Kidney epithelial cell (primary cell): ENCODE results near the gene DLL1. TPM values are rescaled to one million over a fixed set of nuclear protein-coding genes. Genes with fewer than 3 reads are reported as not detected.

Source experiments
- DNase-seq: peaks from one replicate; pipeline ENCODE4 v3.0.0-alpha.2; 2010; ENCODE audit warnings: low read depth
- H3K27me3 ChIP-seq: 2 replicates; pipeline ENCODE4 v1.6.0; 2011; ENCODE audit warnings: low read length; ENCODE audit not compliant: control insufficient read depth, insufficient read depth
- H3K36me3 ChIP-seq: 2 replicates; pipeline ENCODE4 v1.5.1; 2011; ENCODE audit warnings: low read length; ENCODE audit not compliant: control insufficient read depth, insufficient read depth
- H3K4me3 ChIP-seq: 2 replicates; pipeline ENCODE4 v1.5.1; 2011; ENCODE audit warnings: low read depth, mild to moderate bottlenecking, control low read depth, low read length
- total RNA-seq: library from RNA; depleted of rRNA; stranded (reverse); fragments of >200 nt; gene quantifications from 2 replicates; pipeline ENCODE4 v1.2.3, GENCODE V29; 2015
- TF ChIP-seq, protein P1 (sequence below): IDR thresholded peaks from 2 replicates; pipeline ENCODE4 v1.5.1; 2011; ENCODE audit warnings: mild to moderate bottlenecking, moderate library complexity, low read length, control low read depth, inconsistent platforms; ENCODE audit not compliant: insufficient read depth, poor library complexity, severe bottlenecking

The DLL1 gene
- total RNA-seq, 1 donor from 2014 or later, result 3.8 TPM

- DNase-seq, result no peak
- TF ChIP-seq, protein P1, sequence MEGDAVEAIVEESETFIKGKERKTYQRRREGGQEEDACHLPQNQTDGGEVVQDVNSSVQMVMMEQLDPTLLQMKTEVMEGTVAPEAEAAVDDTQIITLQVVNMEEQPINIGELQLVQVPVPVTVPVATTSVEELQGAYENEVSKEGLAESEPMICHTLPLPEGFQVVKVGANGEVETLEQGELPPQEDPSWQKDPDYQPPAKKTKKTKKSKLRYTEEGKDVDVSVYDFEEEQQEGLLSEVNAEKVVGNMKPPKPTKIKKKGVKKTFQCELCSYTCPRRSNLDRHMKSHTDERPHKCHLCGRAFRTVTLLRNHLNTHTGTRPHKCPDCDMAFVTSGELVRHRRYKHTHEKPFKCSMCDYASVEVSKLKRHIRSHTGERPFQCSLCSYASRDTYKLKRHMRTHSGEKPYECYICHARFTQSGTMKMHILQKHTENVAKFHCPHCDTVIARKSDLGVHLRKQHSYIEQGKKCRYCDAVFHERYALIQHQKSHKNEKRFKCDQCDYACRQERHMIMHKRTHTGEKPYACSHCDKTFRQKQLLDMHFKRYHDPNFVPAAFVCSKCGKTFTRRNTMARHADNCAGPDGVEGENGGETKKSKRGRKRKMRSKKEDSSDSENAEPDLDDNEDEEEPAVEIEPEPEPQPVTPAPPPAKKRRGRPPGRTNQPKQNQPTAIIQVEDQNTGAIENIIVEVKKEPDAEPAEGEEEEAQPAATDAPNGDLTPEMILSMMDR, result no peak
- no peaks in the 10 kb centered on the region for H3K27me3 ChIP-seq
- H3K36me3 ChIP-seq, result no peaks in the 10 kb centered on the region
- H3K4me3 ChIP-seq, result no peak overlapping the region
Observed at GRCh38 chr6:170314983-170315382, 24.1 kb upstream of the DLL1 start.

DNA sequence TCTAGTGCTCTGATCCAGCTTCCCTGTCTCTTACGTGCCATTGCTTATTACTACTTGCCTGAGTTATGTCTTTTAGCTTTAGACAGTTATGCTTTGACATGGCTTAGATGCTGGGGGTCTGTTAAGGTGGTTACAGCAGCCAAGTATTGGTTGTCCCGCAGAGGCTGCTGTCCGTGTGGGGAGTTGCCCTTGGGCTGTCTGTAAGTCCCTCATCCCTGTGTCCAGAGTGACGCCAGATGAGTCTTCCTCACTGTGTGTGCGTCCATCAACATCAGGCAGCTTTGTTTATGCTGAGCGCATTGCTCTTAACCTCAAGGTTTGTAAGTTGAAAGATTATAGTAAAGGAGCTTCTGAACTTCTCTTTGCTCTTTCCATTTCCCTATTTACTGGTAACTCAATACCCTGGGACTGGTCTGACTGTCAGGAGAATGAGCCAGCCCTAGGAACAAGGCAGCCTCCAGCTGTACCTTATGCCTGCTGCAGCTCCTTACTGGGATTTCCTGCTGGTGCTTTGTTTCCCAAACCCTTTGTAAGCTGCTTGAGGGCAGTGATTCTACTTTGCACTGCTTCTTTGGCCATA is 22.9 kb upstream of the DLL1 start:
- Histone ChIP-seq H3K36me3 (no peaks in the 10 kb centered on the region), H3K4me3 (no peak overlapping the region), H3K27me3 (no peaks in the 10 kb centered on the region)
- TF ChIP-seq, protein P1, result no peak
- no peak for DNase-seq

DNA sequence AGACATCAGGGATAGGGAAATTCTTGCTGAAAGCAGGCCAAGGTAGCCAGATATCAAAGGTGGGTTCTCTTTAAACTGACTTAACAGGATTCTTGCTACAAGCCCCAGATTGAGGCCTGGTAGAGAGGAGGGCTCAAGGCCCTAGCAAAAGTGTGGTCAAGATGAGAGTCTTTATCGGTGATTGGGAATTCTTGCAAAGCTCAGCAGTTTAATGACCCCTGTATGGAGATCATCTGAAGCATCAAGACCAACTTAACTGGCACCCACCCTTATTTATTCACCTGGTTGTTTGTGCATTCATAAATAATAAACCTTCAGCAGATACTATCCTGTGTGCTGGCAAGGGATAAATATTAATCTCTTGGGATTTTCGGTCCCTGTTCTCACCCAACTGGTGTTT is 22.0 kb upstream of the DLL1 start:
- no peaks in the 10 kb centered on the region for H3K36me3 ChIP-seq
- DNase-seq, result no peak
- no peaks in the 10 kb centered on the region for H3K27me3 ChIP-seq
- TF ChIP-seq, protein P1, result no peak
- no peak overlapping the region for H3K4me3 ChIP-seq

GRCh38 chr6:170311696-170312095 is 20.8 kb upstream of the DLL1 start:
- TF ChIP-seq, protein P1, result no peak
- DNase-seq, result no peak
- Histone ChIP-seq H3K27me3 (no peaks in the 10 kb centered on the region), H3K4me3 (no peak overlapping the region), H3K36me3 (no peaks in the 10 kb centered on the region)

DNA sequence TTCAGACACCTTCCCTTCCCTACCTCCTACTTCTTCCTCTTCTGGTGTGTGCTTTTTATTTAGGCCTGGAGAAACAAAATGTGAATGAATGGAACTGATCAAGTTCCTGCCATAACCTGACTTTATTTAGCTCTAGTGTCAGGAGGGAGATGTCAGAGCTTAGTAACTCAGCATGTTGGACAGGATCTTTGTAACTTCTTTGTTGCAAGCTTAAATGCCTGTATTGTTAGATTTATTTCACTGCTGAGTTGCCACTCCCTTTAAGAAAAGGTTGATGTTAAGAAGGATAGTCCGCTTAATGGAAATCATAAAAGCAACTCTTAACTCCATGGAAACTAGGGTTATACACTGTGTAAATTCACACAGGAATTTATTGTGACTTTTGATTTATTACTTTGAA is 17.9 kb upstream of the DLL1 start:
- Histone ChIP-seq H3K27me3 (no peaks in the 10 kb centered on the region), H3K36me3 (no peaks in the 10 kb centered on the region), H3K4me3 (no peak overlapping the region)
- DNase-seq, result no peak
- TF ChIP-seq, protein P1, result no peak

GRCh38 chr6:170307080-170307545 is 16.2 kb upstream of the DLL1 start:
- Histone ChIP-seq H3K27me3 (no peaks in the 10 kb centered on the region), H3K4me3 (peak overlapping the region; percentile 69), H3K36me3 (no peaks in the 10 kb centered on the region)
- no peak for DNase-seq
- TF ChIP-seq, protein P1, result no peak
